ENCODE data around the gene KIF18B.
A peak's percentile ranks its signal among the peaks of the same experiment; 100 is the strongest.

Gene KIF18B

GRCh38 chr17:44972953-44973352 is 25.4 kb upstream of the KIF18B start:
- Histone ChIP-seq H3K36me3 (no peaks in the 10 kb centered on the region), H3K27me3 (peaks cover 100% of the 10 kb centered on the region), H3K4me3 (ENCODE audit: low read depth in 1 of 2, low read length in 1 of 2) (no peak overlapping the region), H3K9me3 (no peaks in the 10 kb centered on the region), H3K27ac (no peak overlapping the region), H3K4me1 (ENCODE audit: control insufficient read depth in 1 of 2, insufficient read depth in 1 of 2, low read depth in 1 of 2, low read length in 1 of 2) (peaks cover 4 to 16% of the 10 kb centered on the region in 2 experiments)
- no peak for TF ChIP-seq CTCF (IDR thresholded peaks at IDR 0.05)

GRCh38 chr17:44971776-44972483 is 24.4 kb upstream of the KIF18B start:
- Histone ChIP-seq H3K9me3 (no peaks in the 10 kb centered on the region), H3K27ac (no peak overlapping the region), H3K4me1 (ENCODE audit: control insufficient read depth in 1 of 2, insufficient read depth in 1 of 2, low read depth in 1 of 2, low read length in 1 of 2) (peaks cover 14 to 26% of the 10 kb centered on the region in 2 experiments), H3K36me3 (no peaks in the 10 kb centered on the region), H3K4me3 (ENCODE audit: low read depth in 1 of 2, low read length in 1 of 2) (no peak overlapping the region), H3K27me3 (peaks cover 100% of the 10 kb centered on the region)
- no peak for TF ChIP-seq CTCF (IDR thresholded peaks at IDR 0.05)

GRCh38 chr17:44970136-44970741 is 22.7 kb upstream of the KIF18B start:
- H3K4me1 ChIP-seq (ENCODE audit: control insufficient read depth in 1 of 2, insufficient read depth in 1 of 2, low read depth in 1 of 2, low read length in 1 of 2), result peaks cover 29 to 42% of the 10 kb centered on the region in 2 experiments
- no peak overlapping the region for H3K27ac ChIP-seq
- H3K4me3 ChIP-seq (ENCODE audit: low read depth in 1 of 2, low read length in 1 of 2), result no peak overlapping the region
- no peaks in the 10 kb centered on the region for H3K9me3 ChIP-seq
- H3K27me3 ChIP-seq, result peaks cover 100% of the 10 kb centered on the region
- no peaks in the 10 kb centered on the region for H3K36me3 ChIP-seq
- TF ChIP-seq CTCF (IDR thresholded peaks at IDR 0.05), result no peak

- peaks cover 95% of the 10 kb centered on the region for H3K27me3 ChIP-seq
- H3K36me3 ChIP-seq, result no peaks in the 10 kb centered on the region
- no peak overlapping the region for H3K27ac ChIP-seq
- no peak for TF ChIP-seq CTCF (IDR thresholded peaks at IDR 0.05)
- H3K4me1 ChIP-seq (ENCODE audit: control insufficient read depth in 1 of 2, insufficient read depth in 1 of 2, low read depth in 1 of 2, low read length in 1 of 2), result peaks cover 31 to 43% of the 10 kb centered on the region in 2 experiments
- no peaks in the 10 kb centered on the region for H3K9me3 ChIP-seq
- no peak overlapping the region for H3K4me3 ChIP-seq (ENCODE audit: low read depth in 1 of 2, low read length in 1 of 2)
Measured at GRCh38 chr17:44969144-44969780, 21.7 kb upstream of the KIF18B start.

GRCh38 chr17:44968225-44969143 is 20.9 kb upstream of the KIF18B start, which contains the start of gene C1QL1:
TSS of gene C1QL1 (minus strand) at chr17:44968303. CDS start at chr17:44968048, 255 bp downstream.
- Histone ChIP-seq H3K9me3 (no peaks in the 10 kb centered on the region), H3K36me3 (no peaks in the 10 kb centered on the region), H3K27me3 (peaks cover 94% of the 10 kb centered on the region), H3K4me1 (ENCODE audit: control insufficient read depth in 1 of 2, insufficient read depth in 1 of 2, low read depth in 1 of 2, low read length in 1 of 2) (peaks cover 31 to 43% of the 10 kb centered on the region in 2 experiments), H3K27ac (no peak within 1 kb of the TSS), H3K4me3 (ENCODE audit: low read depth in 1 of 2, low read length in 1 of 2) (peak within 1 kb of the TSS; percentile 40 to 48)
- no peak for TF ChIP-seq CTCF (IDR thresholded peaks at IDR 0.05)
